ENCODE measurements around the gene RNF149. TPM values are rescaled to one million over a fixed set of nuclear protein-coding genes. Genes with fewer than 3 reads are reported as not detected.
A peak's percentile ranks its signal among the peaks of the same experiment; 100 is the strongest.

Gene RNF149
- total RNA-seq, 3 donors from 2014 or later (not counting 1 experiment from before 2014, with no cell fraction given), result 133 to 151 (median 149) TPM

GRCh38 chr2:101297383-101297782 is 11.1 kb downstream of the RNF149 start:
- 87% methylated on average over 2 of the region's 2 CpGs for WGBS (ENCODE audit: insufficient coverage)
- peak overlapping the region; percentile 76 for H3K4me3 Mint-ChIP-seq
- Histone ChIP-seq H3K27me3 (ENCODE audit: control insufficient read depth, insufficient read depth, low read length) (no peaks in the 10 kb centered on the region), H3K27ac (ENCODE audit: low read length) (no peak overlapping the region), H3K9me3 (ENCODE audit: control insufficient read depth, insufficient read depth, low read length) (no peaks in the 10 kb centered on the region), H3K4me3 (ENCODE audit: low read length) (no peak overlapping the region), H3K36me3 (ENCODE audit: control insufficient read depth, insufficient read depth, low read length) (peaks cover 28% of the 10 kb centered on the region), H3K4me1 (ENCODE audit: control insufficient read depth, insufficient read depth, low read length) (peaks cover 30% of the 10 kb centered on the region)
- H3K9me3 Mint-ChIP-seq, result no peaks in the 10 kb centered on the region
- TF ChIP-seq CTCF (IDR thresholded peaks at IDR 0.05), result no peak
- DNase-seq (no peak), ATAC-seq (no peak)
- peaks cover 73 to 81% of the 10 kb centered on the region in 2 donors for H3K4me1 Mint-ChIP-seq
- no peaks in the 10 kb centered on the region for H3K36me3 Mint-ChIP-seq
- H3K27ac Mint-ChIP-seq, result peak overlapping the region; percentile 60 to 61
- intact Hi-C loops (cut with micrococcal nuclease), result no loop called here
- no peaks in the 10 kb centered on the region for H3K27me3 Mint-ChIP-seq (ENCODE audit: low read depth in 2 of 2)

DNA sequence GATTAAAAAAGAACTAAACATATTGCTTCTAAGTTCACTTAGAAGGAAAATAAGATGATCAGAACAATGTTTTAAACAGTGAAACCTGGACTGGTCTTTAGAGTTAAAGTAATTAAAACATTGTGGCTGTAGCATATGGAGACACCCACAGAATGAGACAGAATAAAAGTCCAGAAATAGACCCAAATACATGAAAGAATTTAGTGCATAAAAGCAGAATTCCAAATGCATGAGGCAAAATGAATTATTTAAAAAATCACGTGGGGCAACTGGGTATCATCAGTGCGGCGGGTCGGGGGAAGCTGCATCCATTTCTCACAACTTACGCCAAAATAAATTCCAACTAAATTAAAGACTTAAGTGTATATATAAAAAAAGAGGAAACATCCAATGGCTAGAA is 12.1 kb downstream of the RNF149 start:
- no peak overlapping the region for H3K27ac ChIP-seq (ENCODE audit: low read length)
- no peak for TF ChIP-seq CTCF (IDR thresholded peaks at IDR 0.05)
- H3K9me3 ChIP-seq (ENCODE audit: control insufficient read depth, insufficient read depth, low read length), result no peaks in the 10 kb centered on the region
- H3K27ac Mint-ChIP-seq, result peak overlapping the region; percentile 65 to 67
- intact Hi-C loops (cut with micrococcal nuclease), result no loop called here
- no peak overlapping the region for H3K4me3 ChIP-seq (ENCODE audit: low read length)
- 80% methylated on average over 1 of the region's 5 CpGs for WGBS (ENCODE audit: insufficient coverage)
- H3K9me3 Mint-ChIP-seq, result no peaks in the 10 kb centered on the region
- ATAC-seq (no peak), DNase-seq (no peak)
- peaks cover 31% of the 10 kb centered on the region for H3K36me3 ChIP-seq (ENCODE audit: control insufficient read depth, insufficient read depth, low read length)
- no peaks in the 10 kb centered on the region for H3K36me3 Mint-ChIP-seq
- H3K4me1 ChIP-seq (ENCODE audit: control insufficient read depth, insufficient read depth, low read length), result peaks cover 29% of the 10 kb centered on the region
- no peaks in the 10 kb centered on the region for H3K27me3 Mint-ChIP-seq (ENCODE audit: low read depth in 2 of 2)
- H3K27me3 ChIP-seq (ENCODE audit: control insufficient read depth, insufficient read depth, low read length), result no peaks in the 10 kb centered on the region
- H3K4me3 Mint-ChIP-seq, result peak overlapping the region; percentile 26
- peaks cover 63 to 71% of the 10 kb centered on the region in 2 donors for H3K4me1 Mint-ChIP-seq

- ATAC-seq (no peak), DNase-seq (no peak)
- H3K4me3 Mint-ChIP-seq, result peak overlapping the region; percentile 26
- Histone ChIP-seq H3K36me3 (ENCODE audit: control insufficient read depth, insufficient read depth, low read length) (peaks cover 32% of the 10 kb centered on the region), H3K4me3 (ENCODE audit: low read length) (no peak overlapping the region), H3K27me3 (ENCODE audit: control insufficient read depth, insufficient read depth, low read length) (no peaks in the 10 kb centered on the region), H3K9me3 (ENCODE audit: control insufficient read depth, insufficient read depth, low read length) (no peaks in the 10 kb centered on the region), H3K27ac (ENCODE audit: low read length) (no peak overlapping the region), H3K4me1 (ENCODE audit: control insufficient read depth, insufficient read depth, low read length) (peaks cover 25% of the 10 kb centered on the region)
- no peaks in the 10 kb centered on the region for H3K27me3 Mint-ChIP-seq (ENCODE audit: low read depth in 2 of 2)
- no peaks in the 10 kb centered on the region for H3K36me3 Mint-ChIP-seq
- H3K27ac Mint-ChIP-seq, result peak overlapping the region; percentile 65 to 67
- H3K4me1 Mint-ChIP-seq, result peaks cover 58 to 66% of the 10 kb centered on the region in 2 donors
- WGBS (ENCODE audit: insufficient coverage), result 92% methylated on average over 2 of the region's 2 CpGs
- intact Hi-C loops (cut with micrococcal nuclease), result no loop called here
- no peaks in the 10 kb centered on the region for H3K9me3 Mint-ChIP-seq
- TF ChIP-seq CTCF (IDR thresholded peaks at IDR 0.05), result no peak
Observed at GRCh38 chr2:101295895-101296294, 12.6 kb downstream of the RNF149 start.

GRCh38 chr2:101294861-101295260 is 13.6 kb downstream of the RNF149 start:
- ATAC-seq (no peak), DNase-seq (no peak)
- Mint-ChIP-seq H3K4me3 (no peak overlapping the region), H3K27me3 (ENCODE audit: low read depth in 2 of 2) (no peaks in the 10 kb centered on the region), H3K4me1 (peaks cover 48 to 57% of the 10 kb centered on the region in 2 donors), H3K9me3 (no peaks in the 10 kb centered on the region), H3K27ac (peak overlapping the region in 1 of 2 donors; percentile 21), H3K36me3 (no peaks in the 10 kb centered on the region)
- Histone ChIP-seq H3K27ac (ENCODE audit: low read length) (no peak overlapping the region), H3K27me3 (ENCODE audit: control insufficient read depth, insufficient read depth, low read length) (no peaks in the 10 kb centered on the region), H3K4me1 (ENCODE audit: control insufficient read depth, insufficient read depth, low read length) (peaks cover 15% of the 10 kb centered on the region), H3K4me3 (ENCODE audit: low read length) (no peak overlapping the region), H3K36me3 (ENCODE audit: control insufficient read depth, insufficient read depth, low read length) (peaks cover 36% of the 10 kb centered on the region), H3K9me3 (ENCODE audit: control insufficient read depth, insufficient read depth, low read length) (no peaks in the 10 kb centered on the region)
- TF ChIP-seq CTCF (IDR thresholded peaks at IDR 0.05), result no peak
- intact Hi-C loops (cut with micrococcal nuclease), result no loop called here
- WGBS (ENCODE audit: insufficient coverage), result 94% methylated on average over 5 of the region's 6 CpGs

Measured in natural killer cell (primary cell).